Right forelimb (tissue), 1 donor: ENCODE results near the gene AUTS2.
"Not testable (repeated sequence)": the region's sequence is repeated elsewhere in the genome, so short reads cannot be mapped to it uniquely, and the experiment has no call there.

Experiments
- DNase-seq: peaks from one replicate; pipeline ENCODE4 v3.0.0-alpha.2; 2018

AUTS2 gene

GRCh38 chr7:70217571-70217970, 619.3 kb downstream of the AUTS2 start:
- DNase-seq = no peak

DNA sequence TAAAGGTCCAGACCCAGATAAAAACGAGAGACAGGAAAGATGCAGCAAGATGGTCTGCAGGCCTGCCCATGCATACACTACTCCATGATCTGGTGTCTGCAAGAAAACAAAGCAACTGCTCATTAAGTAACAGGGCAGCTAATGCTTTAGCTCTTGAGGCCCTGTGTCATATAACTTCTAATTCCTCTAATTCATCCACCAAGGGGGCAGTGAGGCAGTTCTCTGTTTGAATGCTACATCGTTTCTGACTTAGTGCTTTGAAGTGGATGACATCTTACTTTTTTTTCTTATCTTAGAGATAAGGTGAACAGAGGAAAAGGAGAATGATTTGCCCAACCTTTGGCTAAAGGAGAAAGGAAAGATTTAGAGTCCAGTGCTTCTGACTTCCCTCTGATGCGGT, 619.7 kb downstream of the AUTS2 start:
- DNase-seq = no peak

GRCh38 chr7:70219061-70219460, 620.8 kb downstream of the AUTS2 start:
- no peak for DNase-seq

DNA sequence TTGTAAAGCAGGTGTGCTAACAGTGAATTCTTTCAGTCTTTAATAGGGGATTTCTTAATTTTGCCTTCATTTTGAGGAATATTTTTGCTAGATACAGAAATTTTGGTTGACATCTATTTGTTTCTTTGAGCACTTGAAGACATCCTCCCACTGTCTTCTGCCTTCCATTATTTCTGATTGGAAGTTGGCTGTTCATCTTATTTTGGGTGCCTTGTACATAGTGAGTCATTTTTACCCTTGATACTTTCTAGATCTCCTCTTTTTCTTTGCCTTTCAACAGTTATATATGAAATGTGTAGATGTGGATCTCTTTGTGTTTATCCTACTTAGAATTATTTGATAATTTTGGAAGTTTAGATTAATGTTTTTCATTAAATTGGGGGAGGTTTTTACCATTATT, 631.0 kb downstream of the AUTS2 start:
- DNase-seq = no peak

GRCh38 chr7:70230761-70231160, 632.5 kb downstream of the AUTS2 start:
- no peak for DNase-seq

- no peak for DNase-seq
Measured at GRCh38 chr7:70233776-70234175, 635.5 kb downstream of the AUTS2 start.

DNA sequence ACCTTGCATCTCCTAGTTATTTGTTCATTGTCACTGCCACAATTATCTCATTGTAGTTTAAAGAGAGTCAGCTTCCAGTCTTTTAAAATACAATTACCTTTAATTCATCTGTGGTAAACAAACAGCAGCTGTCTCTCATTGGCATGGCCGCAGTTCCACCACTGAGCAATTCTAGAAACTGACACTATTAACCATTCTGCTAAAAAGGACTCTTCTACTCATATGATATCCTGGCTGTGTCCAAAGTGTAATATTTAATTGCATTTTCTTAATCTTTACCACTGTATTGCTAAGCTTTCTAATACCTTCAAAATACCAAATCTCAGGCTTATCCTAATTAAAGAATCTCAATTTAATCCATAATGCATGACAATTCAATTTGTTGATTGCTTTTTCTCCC, 639.0 kb downstream of the AUTS2 start:
- no peak for DNase-seq

DNA sequence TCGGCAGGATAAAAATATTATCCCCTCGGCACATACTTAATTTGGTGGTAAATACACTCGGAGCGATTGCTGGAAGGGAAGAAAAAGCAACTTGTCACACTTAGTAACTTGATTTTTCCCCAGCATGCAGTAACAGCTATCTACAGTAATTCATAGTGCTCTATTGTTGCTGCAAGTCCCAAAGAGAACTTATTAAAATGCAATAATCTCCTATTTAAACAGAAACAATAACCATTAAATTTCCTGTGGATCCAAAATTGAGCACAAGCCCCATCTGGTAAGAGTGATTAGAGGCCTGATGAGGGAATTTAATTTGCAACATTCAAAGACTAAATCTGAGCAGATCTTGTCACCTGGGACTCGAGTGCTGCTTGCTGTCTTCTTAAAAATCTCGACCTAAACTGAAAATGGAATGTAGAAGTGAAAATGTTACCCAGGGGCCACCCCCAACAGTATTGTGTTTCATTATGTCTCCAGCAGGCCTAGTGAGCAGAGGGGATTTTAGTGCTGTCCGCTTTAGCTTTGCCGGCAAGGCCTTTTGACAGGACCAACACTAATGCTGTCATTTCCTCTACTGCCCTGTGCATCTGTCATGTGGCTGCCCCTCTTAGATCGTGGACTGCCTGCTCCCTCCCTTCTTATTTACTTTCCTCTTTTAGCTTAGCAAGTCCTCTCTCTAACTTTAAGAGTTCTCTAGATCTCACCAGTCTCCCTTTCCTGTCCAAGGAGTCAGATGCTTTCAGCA, 639.7 kb downstream of the AUTS2 start:
- no peak for DNase-seq

DNA sequence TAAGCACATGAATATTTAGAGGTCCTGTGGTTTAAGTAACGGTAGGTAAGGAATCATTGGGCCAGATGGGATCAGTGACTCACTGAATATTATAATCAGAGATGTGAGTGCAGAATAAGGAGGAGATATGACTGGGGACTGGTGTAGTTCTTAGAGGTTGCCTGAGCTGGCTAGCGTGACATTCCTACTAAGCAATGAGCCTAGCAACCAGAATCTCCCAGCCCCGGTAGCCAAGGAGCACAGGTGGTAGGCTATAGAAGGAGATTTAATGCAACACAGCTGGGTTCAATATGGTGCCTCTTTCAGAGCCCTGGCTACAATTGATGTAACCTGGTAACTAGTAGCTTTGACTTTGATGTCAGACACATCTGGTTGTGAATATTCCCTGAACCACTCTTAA, 641.6 kb downstream of the AUTS2 start:
- no peak for DNase-seq

GRCh38 chr7:70240873-70241272, 642.6 kb downstream of the AUTS2 start:
- no peak for DNase-seq

GRCh38 chr7:70241536-70242175, 643.4 kb downstream of the AUTS2 start:
- DNase-seq = no peak

GRCh38 chr7:70242826-70243225, 644.6 kb downstream of the AUTS2 start:
- no peak for DNase-seq

GRCh38 chr7:70243443-70243842, 645.2 kb downstream of the AUTS2 start:
- no peak for DNase-seq

- no peak for DNase-seq
Measured at GRCh38 chr7:70257921-70258320, 659.6 kb downstream of the AUTS2 start.

GRCh38 chr7:70259502-70259901, 661.2 kb downstream of the AUTS2 start:
- no peak for DNase-seq

DNA sequence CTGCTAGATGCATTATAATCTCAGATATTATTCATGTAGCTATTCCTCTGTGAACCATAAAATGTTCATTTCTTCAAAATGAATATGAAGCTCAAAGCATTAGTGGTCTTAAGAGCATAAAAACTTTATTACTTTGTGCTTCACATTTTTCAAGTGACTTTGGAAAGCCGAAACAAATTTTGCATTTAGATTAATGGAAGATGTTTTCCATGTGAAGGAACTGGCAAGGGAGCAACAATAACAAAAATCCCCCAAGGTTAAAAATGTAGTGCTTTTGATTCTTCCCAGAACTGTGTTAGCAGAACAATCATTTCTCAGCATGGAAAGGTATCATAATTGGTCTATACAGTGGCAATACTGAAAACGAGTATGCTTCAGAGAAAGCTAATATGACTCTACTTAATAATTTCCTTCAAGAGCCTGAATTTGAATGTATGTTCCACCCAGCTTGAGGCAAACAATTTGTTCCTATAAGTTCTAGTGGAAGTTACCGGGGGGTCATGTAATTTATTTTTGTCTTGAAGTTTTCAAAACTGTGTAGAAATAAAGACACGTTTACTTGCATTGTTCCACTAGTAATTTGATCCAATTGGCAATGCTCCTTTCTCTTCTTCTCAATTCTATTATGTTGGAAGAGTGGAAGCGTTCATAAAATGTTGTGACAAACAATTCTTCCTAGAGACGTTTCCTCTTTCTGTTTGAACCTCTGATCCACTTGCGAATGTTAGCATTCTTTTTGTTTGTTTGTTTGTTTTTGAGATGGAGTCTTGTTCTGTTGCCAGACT, 665.4 kb downstream of the AUTS2 start:
- no peak for DNase-seq

DNA sequence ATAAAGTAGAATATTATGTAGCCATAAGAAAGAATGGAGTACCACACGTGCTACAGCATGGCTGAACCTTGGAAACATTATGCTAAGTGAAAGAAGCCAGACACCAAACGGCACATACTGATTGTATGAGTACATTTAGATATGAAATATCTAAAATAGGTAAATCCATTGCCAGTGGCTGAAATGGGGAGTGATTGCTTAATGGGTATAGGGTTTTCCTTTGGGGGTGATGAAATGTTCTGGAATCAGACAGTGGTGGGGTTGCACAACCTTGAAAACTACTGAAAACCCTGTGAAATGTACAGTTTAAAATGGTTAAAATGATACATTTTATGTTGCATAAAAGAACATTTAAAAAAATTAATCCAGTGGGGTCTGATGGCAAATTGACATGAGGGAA, 667.9 kb downstream of the AUTS2 start:
- no peak for DNase-seq

GRCh38 chr7:70267381-70268120, 669.3 kb downstream of the AUTS2 start:
- no peak for DNase-seq

- no peak for DNase-seq
Measured at GRCh38 chr7:70268179-70268578, 669.9 kb downstream of the AUTS2 start.

DNA sequence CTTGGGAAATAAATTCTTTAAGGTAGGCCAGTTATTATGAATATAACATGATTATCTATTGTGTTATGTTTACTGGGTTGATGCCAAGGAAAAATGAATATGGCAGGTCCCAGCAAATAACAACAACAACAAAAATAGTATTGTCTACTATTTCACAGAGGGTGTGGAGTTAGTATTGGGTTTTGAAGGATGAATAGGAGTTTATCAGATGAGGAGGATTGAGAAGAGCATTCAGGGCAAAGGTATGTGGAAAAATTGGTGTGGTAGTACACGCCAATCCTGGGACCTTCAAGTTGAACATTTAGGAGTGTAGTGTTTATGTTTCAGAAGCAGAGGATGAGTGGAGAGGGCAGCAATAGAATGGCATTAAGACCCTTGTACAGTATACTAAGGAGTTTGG, 671.9 kb downstream of the AUTS2 start:
- no peak for DNase-seq

DNA sequence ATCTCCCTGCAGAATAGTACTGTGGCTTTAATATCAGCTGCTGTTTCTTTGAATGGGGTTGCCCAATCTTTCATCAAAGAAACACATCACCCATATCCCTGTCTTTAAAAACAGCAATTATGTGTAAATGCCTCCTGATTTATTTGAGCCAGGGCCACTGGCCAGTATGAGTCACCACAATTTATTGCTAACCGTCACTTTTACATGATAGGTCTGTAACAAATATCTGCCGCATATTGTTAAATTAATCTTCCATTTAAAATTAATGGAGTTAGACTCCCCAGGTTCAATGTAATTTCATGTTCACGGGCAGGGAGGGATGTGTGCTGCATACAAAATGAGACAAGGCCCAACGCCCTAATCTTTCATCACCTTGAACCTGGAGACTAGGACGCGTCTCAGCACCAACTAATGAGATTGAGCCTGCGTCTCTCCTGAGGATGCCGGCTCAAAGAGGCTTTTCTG, 673.4 kb downstream of the AUTS2 start:
- DNase-seq = no peak

DNA sequence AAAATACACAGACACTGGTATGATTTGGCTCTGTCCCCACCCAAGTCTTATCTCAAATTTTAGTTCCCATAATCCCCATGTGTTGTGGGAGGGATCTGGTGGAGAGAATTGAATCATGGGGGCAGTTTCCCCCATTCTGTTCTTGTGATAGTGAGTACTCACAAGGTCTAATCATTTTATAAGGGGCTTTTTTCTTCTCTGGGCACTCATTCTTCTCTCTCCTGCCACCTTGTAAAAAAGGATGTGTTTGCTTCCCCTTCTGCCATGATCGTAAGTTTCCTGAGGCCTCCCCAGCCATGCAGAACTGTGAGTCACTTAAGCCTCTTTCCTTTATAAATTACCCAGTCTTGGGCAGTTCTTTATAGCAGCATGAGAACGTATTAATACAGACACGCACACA, 677.3 kb downstream of the AUTS2 start:
- not testable (repeated sequence) for DNase-seq

DNA sequence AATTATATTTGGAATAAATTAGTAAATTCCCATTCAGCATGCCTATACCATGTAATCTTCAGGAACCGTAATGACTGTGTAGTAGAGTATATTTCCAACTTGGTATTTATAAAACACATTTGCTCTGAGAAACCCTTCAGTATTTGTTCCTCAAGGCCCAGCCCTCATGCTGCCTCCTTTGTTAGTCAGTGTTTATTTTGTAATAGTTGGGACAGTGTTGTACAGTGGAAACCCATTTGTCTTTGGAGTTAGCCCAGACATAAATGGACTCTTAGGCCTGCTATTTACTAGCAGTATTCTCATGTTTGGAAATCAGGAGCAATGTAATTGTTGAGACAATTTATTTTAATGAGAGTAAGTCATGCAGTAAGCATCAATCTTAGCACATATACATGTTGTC, 686.9 kb downstream of the AUTS2 start:
- DNase-seq = no peak
